ENCODE measurements around the gene RAPSN.

- TF ChIP-seq POLR2AphosphoS5 (IDR thresholded peaks at IDR 0.05) (no peak), CTCF (IDR thresholded peaks at IDR 0.05) (no peak)
Observed at GRCh38 chr11:47410370-47411264, 38.3 kb downstream of the RAPSN start.

Data from upper lobe of left lung (tissue), 4 donors.